ENCODE measurements around the gene SYNCRIP.
"Not testable (repeated sequence)": the region's sequence is repeated elsewhere in the genome, so short reads cannot be mapped to it uniquely, and the experiment has no call there.

Gene SYNCRIP

GRCh38 chr6:85669735-85670194 lies 27.1 kb upstream of the SYNCRIP start:
- no peak for DNase-seq

GRCh38 chr6:85662251-85662650 lies 19.6 kb upstream of the SYNCRIP start:
- no peak for DNase-seq

- no peak for DNase-seq
These were observed 17.5 kb upstream of the SYNCRIP start for GRCh38 chr6:85660181-85660611.

GRCh38 chr6:85650606-85651005 lies 7.9 kb upstream of the SYNCRIP start:
- no peak for DNase-seq

- no peak for DNase-seq
These were observed 1.6 kb upstream of the SYNCRIP start for GRCh38 chr6:85644279-85644762.

GRCh38 chr6:85643537-85644278 lies 1.0 kb upstream of the SYNCRIP start:
- DNase-seq = peak; percentile 86

- DNase-seq = peak; percentile 14
These were observed 551 bp downstream of the SYNCRIP start for GRCh38 chr6:85641897-85642773.

- no peak for DNase-seq
These were observed 1.2 kb downstream of the SYNCRIP start for GRCh38 chr6:85641522-85641896.

- DNase-seq = no peak
These were observed 1.9 kb downstream of the SYNCRIP start for GRCh38 chr6:85640821-85641220.

GRCh38 chr6:85637579-85637978 lies 5.1 kb downstream of the SYNCRIP start:
- DNase-seq = no peak

- DNase-seq = no peak
These were observed 10.3 kb downstream of the SYNCRIP start for GRCh38 chr6:85632164-85632942.

GRCh38 chr6:85631117-85631516 lies 11.6 kb downstream of the SYNCRIP start:
- DNase-seq = not testable (repeated sequence)

- no peak for DNase-seq
These were observed 14.3 kb downstream of the SYNCRIP start for GRCh38 chr6:85628353-85628752.

GRCh38 chr6:85620308-85620707 lies 22.4 kb downstream of the SYNCRIP start:
- no peak for DNase-seq

- DNase-seq = no peak
These were observed 27.9 kb downstream of the SYNCRIP start for GRCh38 chr6:85614780-85615179.

- DNase-seq = no peak
These were observed 29.8 kb downstream of the SYNCRIP start for GRCh38 chr6:85612690-85613474.

GRCh38 chr6:85610182-85610895 lies 32.3 kb downstream of the SYNCRIP start:
- DNase-seq = no peak

GRCh38 chr6:85602100-85602499 lies 40.6 kb downstream of the SYNCRIP start:
- DNase-seq = no peak

GRCh38 chr6:85600713-85601313 lies 41.9 kb downstream of the SYNCRIP start:
- no peak for DNase-seq

- peak; percentile 18 for DNase-seq
These were observed 48.3 kb downstream of the SYNCRIP start for GRCh38 chr6:85594197-85594930.
